ENCODE measurements around the gene XRCC4. TPM values are rescaled to one million over a fixed set of nuclear protein-coding genes. Genes with fewer than 3 reads are reported as not detected.

Gene XRCC4
- total RNA-seq, 3 donors from 2014 or later = 8.8 to 10.8 (median 10.4) TPM

DNA sequence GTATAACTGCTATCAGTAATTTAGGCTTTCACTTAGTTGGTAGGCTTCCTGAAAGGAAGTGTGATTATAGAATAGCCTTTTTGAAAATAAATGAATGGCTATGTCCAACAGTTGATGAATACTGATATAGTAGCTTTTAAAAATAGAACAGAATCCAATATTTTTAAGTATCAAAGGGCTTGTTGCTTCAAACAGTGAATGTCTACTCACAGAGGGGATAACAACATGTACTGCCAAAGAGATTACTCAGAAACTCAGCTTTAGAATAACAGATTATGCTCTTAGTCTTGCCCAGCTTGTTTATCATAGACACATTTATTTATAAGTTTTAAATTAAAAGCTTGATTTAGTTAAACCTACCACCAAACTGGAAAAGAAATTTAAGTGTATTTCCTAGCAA is 132.6 kb downstream of the XRCC4 start:
- H3K36me3 ChIP-seq = no peaks in the 10 kb centered on the region
- no peak overlapping the region for H3K4me3 ChIP-seq
- no peaks in the 10 kb centered on the region for H3K9me3 ChIP-seq
- H3K27ac ChIP-seq = no peak overlapping the region
- TF ChIP-seq POLR2AphosphoS5 (IDR thresholded peaks at IDR 0.05) = no peak
- no peaks in the 10 kb centered on the region for H3K4me1 ChIP-seq
- DNase-seq (ENCODE audit: low spot score in 2 of 2) = no peak
- no peaks in the 10 kb centered on the region for H3K27me3 ChIP-seq
- intact Hi-C loops (cut with DNase I; ENCODE audit: low total_unique reads) = loop anchor here (5.0 kb wide), 1 partner anchor 272 kb away; no protein-coding TSS in a partner anchor

DNA sequence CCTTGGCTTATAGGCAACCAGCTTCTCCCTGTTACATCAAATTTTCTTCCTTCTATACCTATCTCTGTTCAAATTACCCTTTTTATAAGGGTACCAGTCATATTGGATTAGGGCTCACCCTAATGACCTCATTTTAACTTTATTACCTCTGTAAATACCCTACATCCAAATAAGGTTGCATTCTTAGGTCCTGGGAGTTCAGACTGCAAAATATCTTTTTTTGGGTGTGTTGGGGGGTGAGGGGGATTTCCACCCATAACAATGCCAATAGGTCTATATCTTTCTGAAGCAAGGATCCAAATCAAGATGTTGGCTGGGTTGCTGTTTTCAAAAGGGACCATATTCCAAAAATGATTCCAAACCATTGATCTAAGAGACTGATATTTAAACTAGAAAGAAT is 141.7 kb downstream of the XRCC4 start:
- intact Hi-C loops (cut with DNase I; ENCODE audit: low total_unique reads) = no loop called here
- no peaks in the 10 kb centered on the region for H3K27me3 ChIP-seq
- H3K27ac ChIP-seq = no peak overlapping the region
- TF ChIP-seq POLR2A (IDR thresholded peaks at IDR 0.05) (no peak), POLR2AphosphoS5 (IDR thresholded peaks at IDR 0.05) (no peak)
- TF ChIP-seq, protein P1, sequence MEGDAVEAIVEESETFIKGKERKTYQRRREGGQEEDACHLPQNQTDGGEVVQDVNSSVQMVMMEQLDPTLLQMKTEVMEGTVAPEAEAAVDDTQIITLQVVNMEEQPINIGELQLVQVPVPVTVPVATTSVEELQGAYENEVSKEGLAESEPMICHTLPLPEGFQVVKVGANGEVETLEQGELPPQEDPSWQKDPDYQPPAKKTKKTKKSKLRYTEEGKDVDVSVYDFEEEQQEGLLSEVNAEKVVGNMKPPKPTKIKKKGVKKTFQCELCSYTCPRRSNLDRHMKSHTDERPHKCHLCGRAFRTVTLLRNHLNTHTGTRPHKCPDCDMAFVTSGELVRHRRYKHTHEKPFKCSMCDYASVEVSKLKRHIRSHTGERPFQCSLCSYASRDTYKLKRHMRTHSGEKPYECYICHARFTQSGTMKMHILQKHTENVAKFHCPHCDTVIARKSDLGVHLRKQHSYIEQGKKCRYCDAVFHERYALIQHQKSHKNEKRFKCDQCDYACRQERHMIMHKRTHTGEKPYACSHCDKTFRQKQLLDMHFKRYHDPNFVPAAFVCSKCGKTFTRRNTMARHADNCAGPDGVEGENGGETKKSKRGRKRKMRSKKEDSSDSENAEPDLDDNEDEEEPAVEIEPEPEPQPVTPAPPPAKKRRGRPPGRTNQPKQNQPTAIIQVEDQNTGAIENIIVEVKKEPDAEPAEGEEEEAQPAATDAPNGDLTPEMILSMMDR (IDR thresholded peaks at IDR 0.05) = no peak
- no peak overlapping the region for H3K4me3 ChIP-seq
- no peaks in the 10 kb centered on the region for H3K36me3 ChIP-seq
- no peak for DNase-seq (ENCODE audit: low spot score in 2 of 2)
- H3K4me1 ChIP-seq = no peaks in the 10 kb centered on the region
- H3K9me3 ChIP-seq = no peaks in the 10 kb centered on the region

DNA sequence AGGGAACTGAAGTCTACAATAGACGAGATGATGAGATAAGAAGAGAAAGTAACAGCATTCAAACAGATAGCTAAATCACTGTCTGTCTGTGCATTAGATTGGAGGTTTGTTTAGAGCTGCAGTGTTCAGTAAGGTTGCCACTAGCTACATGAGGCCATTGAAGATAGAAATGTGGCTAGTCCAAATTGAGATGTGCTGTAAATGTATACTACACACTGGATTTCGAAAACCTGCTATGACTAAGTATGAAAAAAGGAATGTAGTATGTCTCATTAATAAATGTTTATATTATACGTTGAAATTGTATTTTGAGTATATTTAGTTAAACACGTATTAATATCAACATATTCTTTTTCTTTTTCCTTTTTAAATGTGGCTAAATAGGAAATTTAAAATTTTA is 142.1 kb downstream of the XRCC4 start:
- DNase-seq (ENCODE audit: low spot score in 2 of 2) = no peak
- Histone ChIP-seq H3K4me3 (no peak overlapping the region), H3K36me3 (no peaks in the 10 kb centered on the region), H3K9me3 (no peaks in the 10 kb centered on the region), H3K27ac (no peak overlapping the region), H3K27me3 (no peaks in the 10 kb centered on the region), H3K4me1 (no peaks in the 10 kb centered on the region)
- intact Hi-C loops (cut with DNase I; ENCODE audit: low total_unique reads) = no loop called here
- TF ChIP-seq POLR2A (IDR thresholded peaks at IDR 0.05) (no peak), POLR2AphosphoS5 (IDR thresholded peaks at IDR 0.05) (no peak)
- TF ChIP-seq, protein P1 (IDR thresholded peaks at IDR 0.05) = no peak

DNA sequence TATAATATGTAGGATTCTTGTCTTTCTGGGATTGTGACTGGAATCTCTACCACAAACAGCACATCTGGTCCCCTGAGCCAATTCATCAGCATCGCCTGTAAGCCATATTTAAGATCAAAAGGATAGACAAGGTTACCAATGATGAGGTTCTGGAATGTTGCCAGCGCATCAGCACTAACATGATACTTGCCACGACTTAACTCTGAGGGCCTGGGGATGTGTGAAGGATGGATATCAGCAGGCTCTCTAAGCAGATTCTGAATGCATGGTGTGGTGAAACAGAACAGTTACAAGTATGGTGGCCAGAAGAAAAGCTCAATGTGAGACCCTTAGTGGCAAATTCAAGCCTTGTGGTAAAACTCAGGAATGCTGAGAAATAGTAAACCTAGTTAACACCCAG is 143.0 kb downstream of the XRCC4 start:
- Histone ChIP-seq H3K36me3 (no peaks in the 10 kb centered on the region), H3K4me3 (no peak overlapping the region), H3K9me3 (no peaks in the 10 kb centered on the region), H3K27me3 (no peaks in the 10 kb centered on the region), H3K27ac (no peak overlapping the region), H3K4me1 (no peaks in the 10 kb centered on the region)
- TF ChIP-seq POLR2AphosphoS5 (IDR thresholded peaks at IDR 0.05) (no peak), POLR2A (IDR thresholded peaks at IDR 0.05) (no peak)
- TF ChIP-seq, protein P1 (IDR thresholded peaks at IDR 0.05) = no peak
- intact Hi-C loops (cut with DNase I; ENCODE audit: low total_unique reads) = no loop called here
- no peak for DNase-seq (ENCODE audit: low spot score in 2 of 2)

DNA sequence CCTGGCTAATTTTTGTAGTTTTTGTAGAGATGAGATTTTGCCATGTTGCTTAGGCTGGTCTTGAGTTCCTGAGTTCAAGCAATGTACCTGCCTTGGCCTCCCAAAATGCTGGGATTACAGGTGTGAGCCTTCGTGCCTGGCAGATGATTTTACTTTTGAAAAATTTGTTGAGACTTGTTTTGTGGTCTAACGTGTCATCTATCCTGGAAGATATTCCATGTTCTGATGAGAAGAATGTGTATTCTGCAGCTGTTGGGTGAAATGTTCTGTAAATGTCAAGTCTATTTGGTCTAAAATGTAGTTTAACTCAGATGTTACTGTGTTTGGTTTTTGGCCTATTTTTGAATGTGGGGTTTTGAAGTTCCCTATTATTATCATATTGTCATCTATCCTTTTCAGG is 145.6 kb downstream of the XRCC4 start:
- Histone ChIP-seq H3K4me1 (no peaks in the 10 kb centered on the region), H3K36me3 (no peaks in the 10 kb centered on the region), H3K27ac (no peak overlapping the region), H3K4me3 (no peak overlapping the region), H3K27me3 (no peaks in the 10 kb centered on the region), H3K9me3 (no peaks in the 10 kb centered on the region)
- intact Hi-C loops (cut with DNase I; ENCODE audit: low total_unique reads) = no loop called here
- TF ChIP-seq POLR2AphosphoS5 (IDR thresholded peaks at IDR 0.05) = no peak
- TF ChIP-seq, protein P1 (IDR thresholded peaks at IDR 0.05) = no peak
- no peak for TF ChIP-seq POLR2A (IDR thresholded peaks at IDR 0.05)
- no peak for DNase-seq (ENCODE audit: low spot score in 2 of 2)

DNA sequence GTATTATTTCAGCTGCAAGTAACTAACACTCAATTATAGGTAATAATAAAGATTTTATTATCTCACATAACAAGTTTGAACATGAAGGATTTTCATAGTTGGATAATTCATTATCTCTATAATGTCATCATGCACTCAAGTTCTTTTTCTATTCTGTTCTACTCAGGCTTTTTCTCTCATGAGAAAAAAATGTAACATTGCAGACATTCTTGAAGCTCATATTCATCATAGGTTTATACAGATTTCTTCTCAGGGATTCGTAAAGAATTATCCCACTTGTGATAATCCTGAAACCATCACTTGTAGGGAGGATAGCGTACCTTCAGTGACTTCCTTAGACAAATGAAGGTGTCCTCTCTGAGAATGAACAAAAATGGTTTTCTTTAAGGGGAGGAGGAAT is 150.3 kb downstream of the XRCC4 start:
- intact Hi-C loops (cut with DNase I; ENCODE audit: low total_unique reads) = no loop called here
- DNase-seq (ENCODE audit: low spot score in 2 of 2) = no peak
- no peaks in the 10 kb centered on the region for H3K9me3 ChIP-seq
- TF ChIP-seq POLR2A (IDR thresholded peaks at IDR 0.05) (no peak), POLR2AphosphoS5 (IDR thresholded peaks at IDR 0.05) (no peak)
- TF ChIP-seq, protein P1 (IDR thresholded peaks at IDR 0.05) = no peak
- no peaks in the 10 kb centered on the region for H3K4me1 ChIP-seq
- H3K4me3 ChIP-seq = no peak overlapping the region
- no peaks in the 10 kb centered on the region for H3K27me3 ChIP-seq
- no peaks in the 10 kb centered on the region for H3K36me3 ChIP-seq
- no peak overlapping the region for H3K27ac ChIP-seq

All from breast epithelium (tissue), 4 donors.